K562 (cell line): Measurements from ENCODE around the gene ADAM8. TPM values are rescaled to one million over a fixed set of nuclear protein-coding genes. Genes with fewer than 3 reads are reported as not detected.

ENCODE experiments used
- BCOR ChIP-seq: fragments of 450-650 bp; IDR thresholded peaks from 2 replicates; pipeline ENCODE4 v1.6.1; 2016
- BHLHE40 ChIP-seq: IDR thresholded peaks from 2 replicates; pipeline ENCODE4 v1.6.1; 2011; ENCODE audit warnings: low read length, improper control_type of control experiment
- BRF1 ChIP-seq: IDR thresholded peaks from 3 replicates; pipeline ENCODE4 v1.6.1; 2011; ENCODE audit warnings: borderline replicate concordance, mild to moderate bottlenecking; ENCODE audit not compliant: insufficient read length; ENCODE audit errors: extremely low read depth
- CBX2 ChIP-seq: fragments of 200-600 bp; sonication (generic); IDR thresholded peaks from one replicate; pipeline ENCODE4 v1.6.1; 2012; ENCODE audit warnings: mild to moderate bottlenecking, low read length, inconsistent platforms; ENCODE audit not compliant: insufficient read depth, poor library complexity, severe bottlenecking
- DACH1 ChIP-seq: fragments of 450-650 bp; IDR thresholded peaks from 2 replicates; pipeline ENCODE4 v1.6.1; 2018; ENCODE audit not compliant: partially characterized antibody
- E2F3 ChIP-seq: fragments of 250-450 bp; sonication (Bioruptor Pico); IDR thresholded peaks from 2 replicates; pipeline ENCODE4 v1.4.0; 2020; ENCODE audit warnings: mild to moderate bottlenecking
- ELF2 ChIP-seq: fragments of 250-450 bp; sonication (Bioruptor Pico); IDR thresholded peaks from 2 replicates; pipeline ENCODE4 v1.5.0; 2021; ENCODE audit warnings: mild to moderate bottlenecking
- GTF2F1 ChIP-seq: IDR thresholded peaks from 2 replicates; pipeline ENCODE4 v1.6.1; 2011; ENCODE audit warnings: low read depth, low read length, improper control_type of control experiment
- HNRNPK ChIP-seq: fragments of 200-400 bp; formaldehyde crosslinking; IDR thresholded peaks from one replicate; pipeline ENCODE4 v1.6.1; 2018; ENCODE audit warnings: mild to moderate bottlenecking, low read depth, low read length; ENCODE audit not compliant: poor library complexity, severe bottlenecking
- LARP7 ChIP-seq: fragments of 450-650 bp; IDR thresholded peaks from 2 replicates; pipeline ENCODE4 v1.6.1; 2016
- MCM2 ChIP-seq: fragments of 450-650 bp; IDR thresholded peaks from 2 replicates; pipeline ENCODE4 v1.6.1; 2017; ENCODE audit warnings: low read depth, mild to moderate bottlenecking
- MCM3 ChIP-seq: fragments of 450-650 bp; IDR thresholded peaks from 2 replicates; pipeline ENCODE4 v1.6.1; 2016
- NCOA6 ChIP-seq: fragments of 450-650 bp; IDR thresholded peaks from 2 replicates; pipeline ENCODE4 v1.6.1; 2017; ENCODE audit warnings: mild to moderate bottlenecking
- NFE2L1 ChIP-seq: fragments of 450-650 bp; IDR thresholded peaks from 2 replicates; pipeline ENCODE4 v1.6.1; 2016; ENCODE audit warnings: missing genetic modification characterization, low read depth, mild to moderate bottlenecking, missing compliant biosample characterization, moderate library complexity, borderline replicate concordance
- NFIC ChIP-seq: fragments of 450-650 bp; IDR thresholded peaks from 2 replicates; pipeline ENCODE4 v1.6.1; 2017; ENCODE audit warnings: mild to moderate bottlenecking, inconsistent platforms
- PHF8 ChIP-seq: fragments of 200-600 bp; sonication (generic); IDR thresholded peaks from 2 replicates; pipeline ENCODE4 v1.6.1; 2012; ENCODE audit warnings: mixed run types, mild to moderate bottlenecking, inconsistent platforms, low read length, moderate library complexity, borderline replicate concordance
- RBM34 ChIP-seq: fragments of 200-400 bp; formaldehyde crosslinking; IDR thresholded peaks from 2 replicates; pipeline ENCODE4 v1.6.1; 2018; ENCODE audit warnings: low read length, borderline replicate concordance; ENCODE audit not compliant: insufficient read depth
- SAP30 ChIP-seq: fragments of 200-600 bp; sonication (generic); IDR thresholded peaks from 2 replicates; pipeline ENCODE4 v1.6.1; 2012; ENCODE audit warnings: borderline replicate concordance, low read depth, mild to moderate bottlenecking, moderate library complexity, low read length, control low read depth, inconsistent platforms; ENCODE audit not compliant: insufficient read depth, poor library complexity, severe bottlenecking
- SMARCA4 ChIP-seq: fragments of 450-650 bp; IDR thresholded peaks from 2 replicates; pipeline ENCODE4 v1.6.1; 2016
- TCFL5 ChIP-seq: fragments of 250-450 bp; sonication (Bioruptor Pico); conservative IDR thresholded peaks from 2 replicates; pipeline ENCODE4 v1.6.1; 2021; ENCODE audit warnings: mild to moderate bottlenecking, moderate library complexity, matching md5 sums
- YBX1 ChIP-seq: fragments of 450-650 bp; IDR thresholded peaks from 2 replicates; pipeline ENCODE4 v1.7.1; 2016; ENCODE audit warnings: mild to moderate bottlenecking
- ZNF311 ChIP-seq: fragments of 250-450 bp; sonication (Bioruptor Pico); IDR thresholded peaks from 2 replicates; pipeline ENCODE4 v1.4.0; 2020; ENCODE audit warnings: mild to moderate bottlenecking, moderate library complexity
- ZNF586 ChIP-seq: fragments of 450-650 bp; formaldehyde crosslinking; conservative IDR thresholded peaks from 2 replicates; pipeline ENCODE4 v1.4.0; 2020; ENCODE audit warnings: mild to moderate bottlenecking, moderate library complexity
- ZNF780A ChIP-seq: fragments of 250-450 bp; sonication (Bioruptor Pico); IDR thresholded peaks from 2 replicates; pipeline ENCODE4 v1.5.0; 2021; ENCODE audit warnings: mild to moderate bottlenecking
- polyA plus RNA-seq, 8 experiments: library from polyadenylated mRNA; depleted of rRNA in 4 of 8; stranded (reverse) in 5 of 8; unstranded in 3 of 8; fragments of >200 nt; fragmentation: Nextera tagmentation in 2 of 8; fragmentation: Illumina TruSeq in 1 of 8; extraction: Ambion mirVana in 2 of 8; extraction: Trizol in 1 of 8; gene quantifications; 2 replicates each; pipeline versions ENCODE4 v1.2.1 to v1.2.3, GENCODE V29; 2011 to 2014; ENCODE audit warnings: inconsistent platforms in 1 of 8, missing spikeins in 1 of 8
- total RNA-seq, 7 experiments: library from RNA; depleted of rRNA in 6 of 7; stranded (reverse); fragments of >200 nt in 6 of 7; fragmentation: Illumina TruSeq in 2 of 7; extraction: Trizol in 2 of 7; gene quantifications; 2 replicates each; pipeline versions ENCODE4 v1.2.1 to v1.2.3, GENCODE V29; 2011 to 2021; ENCODE audit warnings: low replicate concordance in 1 of 7
- TF ChIP-seq, protein P1 (sequence below): fragments of 450-650 bp; IDR thresholded peaks from one replicate; pipeline ENCODE4 v1.6.1; 2018; ENCODE audit warnings: mild to moderate bottlenecking, moderate library complexity; ENCODE audit not compliant: partially characterized antibody
- TF ChIP-seq, protein P2 (sequence below): fragments of 250-450 bp; sonication (Bioruptor Pico); IDR thresholded peaks from 2 replicates; pipeline ENCODE4 v1.8.0; 2022; ENCODE audit warnings: moderate library complexity, mild to moderate bottlenecking, inconsistent platforms
- TF ChIP-seq, protein P3 (sequence below): IDR thresholded peaks from 3 replicates; pipeline ENCODE4 v1.6.1; 2011; ENCODE audit warnings: borderline replicate concordance, mild to moderate bottlenecking, moderate library complexity; ENCODE audit not compliant: insufficient read length; ENCODE audit errors: extremely low read depth

Gene ADAM8
- total and polyA plus RNA-seq, 9 of the 15 experiments (the other 6 are each of a cell fraction or from before 2014, with no cell fraction given), result 0.07 to 7.0 (median 1.1) TPM

DNA sequence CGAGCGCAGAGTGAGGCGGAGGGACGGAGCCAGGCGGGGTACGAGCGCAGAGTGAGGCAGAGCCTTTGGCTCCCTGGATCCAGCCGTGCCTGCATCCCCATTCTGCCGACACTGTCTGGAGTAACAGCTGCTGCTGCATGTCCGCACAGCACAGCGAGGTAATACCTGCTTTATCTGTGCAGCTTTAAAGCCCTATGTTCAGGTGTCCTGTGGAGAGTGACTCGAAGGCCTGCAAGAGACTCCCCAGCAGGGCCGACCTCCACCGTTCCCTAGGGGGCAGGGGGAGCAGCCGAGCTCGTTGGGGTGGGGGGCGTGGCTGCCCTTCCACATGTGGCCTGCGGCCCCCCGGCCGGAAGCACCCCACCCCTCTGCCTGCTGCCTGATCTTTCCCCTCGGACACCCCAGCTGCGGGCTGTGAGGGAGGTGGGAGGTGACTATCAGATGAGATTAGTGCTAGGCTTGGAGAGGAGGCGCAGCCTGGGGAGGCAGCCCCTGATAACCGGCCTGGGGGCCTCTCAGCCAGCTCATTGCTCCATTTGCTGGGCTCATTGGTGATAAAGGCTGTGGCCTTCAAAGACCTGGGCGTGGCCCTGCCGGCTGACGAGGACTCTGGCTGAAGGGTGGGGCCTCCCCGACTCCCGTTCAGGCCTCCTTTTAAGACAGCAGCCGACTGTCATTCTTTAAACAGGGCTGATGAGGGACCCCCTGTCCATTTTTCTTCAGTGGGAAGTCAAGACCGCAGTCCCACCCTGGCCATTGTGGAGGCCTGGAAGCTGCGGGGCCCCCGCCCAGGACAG is 31.0 kb downstream of the ADAM8 start (continued):
- TF ChIP-seq ELF2 (CRISPR knock-in tag) (no peak), ZNF311 (CRISPR knock-in tag) (no peak), PHF8 (no peak; the same call in 1 of the 2 replicates), NCOA6 (no peak), BCOR (peak; percentile 45), ZNF780A (CRISPR knock-in tag) (no peak), TCFL5 (CRISPR knock-in tag) (no peak), YBX1 (no peak), CBX2 (no peak), MCM2 (no peak), LARP7 (no peak), ZNF586 (CRISPR knock-in tag) (no peak), DACH1 (peak; percentile 35), BHLHE40 (peak; percentile 20; the same call in 1 of the 2 replicates), RBM34 (no peak), SAP30 (no peak), BRF1 (no peak), E2F3 (CRISPR knock-in tag) (no peak), NFIC (peak; percentile 71), MCM3 (no peak), HNRNPK (no peak), GTF2F1 (no peak), NFE2L1 (tag) (no peak), SMARCA4 (peak; percentile 73)
- TF ChIP-seq, protein P1, sequence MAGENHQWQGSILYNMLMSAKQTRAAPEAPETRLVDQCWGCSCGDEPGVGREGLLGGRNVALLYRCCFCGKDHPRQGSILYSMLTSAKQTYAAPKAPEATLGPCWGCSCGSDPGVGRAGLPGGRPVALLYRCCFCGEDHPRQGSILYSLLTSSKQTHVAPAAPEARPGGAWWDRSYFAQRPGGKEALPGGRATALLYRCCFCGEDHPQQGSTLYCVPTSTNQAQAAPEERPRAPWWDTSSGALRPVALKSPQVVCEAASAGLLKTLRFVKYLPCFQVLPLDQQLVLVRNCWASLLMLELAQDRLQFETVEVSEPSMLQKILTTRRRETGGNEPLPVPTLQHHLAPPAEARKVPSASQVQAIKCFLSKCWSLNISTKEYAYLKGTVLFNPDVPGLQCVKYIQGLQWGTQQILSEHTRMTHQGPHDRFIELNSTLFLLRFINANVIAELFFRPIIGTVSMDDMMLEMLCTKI, result no peak
- TF ChIP-seq, protein P2, sequence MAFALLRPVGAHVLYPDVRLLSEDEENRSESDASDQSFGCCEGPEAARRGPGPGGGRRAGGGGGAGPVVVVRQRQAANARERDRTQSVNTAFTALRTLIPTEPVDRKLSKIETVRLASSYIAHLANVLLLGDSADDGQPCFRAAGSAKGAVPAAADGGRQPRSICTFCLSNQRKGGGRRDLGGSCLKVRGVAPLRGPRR (CRISPR knock-in tag), result no peak
- TF ChIP-seq, protein P3, sequence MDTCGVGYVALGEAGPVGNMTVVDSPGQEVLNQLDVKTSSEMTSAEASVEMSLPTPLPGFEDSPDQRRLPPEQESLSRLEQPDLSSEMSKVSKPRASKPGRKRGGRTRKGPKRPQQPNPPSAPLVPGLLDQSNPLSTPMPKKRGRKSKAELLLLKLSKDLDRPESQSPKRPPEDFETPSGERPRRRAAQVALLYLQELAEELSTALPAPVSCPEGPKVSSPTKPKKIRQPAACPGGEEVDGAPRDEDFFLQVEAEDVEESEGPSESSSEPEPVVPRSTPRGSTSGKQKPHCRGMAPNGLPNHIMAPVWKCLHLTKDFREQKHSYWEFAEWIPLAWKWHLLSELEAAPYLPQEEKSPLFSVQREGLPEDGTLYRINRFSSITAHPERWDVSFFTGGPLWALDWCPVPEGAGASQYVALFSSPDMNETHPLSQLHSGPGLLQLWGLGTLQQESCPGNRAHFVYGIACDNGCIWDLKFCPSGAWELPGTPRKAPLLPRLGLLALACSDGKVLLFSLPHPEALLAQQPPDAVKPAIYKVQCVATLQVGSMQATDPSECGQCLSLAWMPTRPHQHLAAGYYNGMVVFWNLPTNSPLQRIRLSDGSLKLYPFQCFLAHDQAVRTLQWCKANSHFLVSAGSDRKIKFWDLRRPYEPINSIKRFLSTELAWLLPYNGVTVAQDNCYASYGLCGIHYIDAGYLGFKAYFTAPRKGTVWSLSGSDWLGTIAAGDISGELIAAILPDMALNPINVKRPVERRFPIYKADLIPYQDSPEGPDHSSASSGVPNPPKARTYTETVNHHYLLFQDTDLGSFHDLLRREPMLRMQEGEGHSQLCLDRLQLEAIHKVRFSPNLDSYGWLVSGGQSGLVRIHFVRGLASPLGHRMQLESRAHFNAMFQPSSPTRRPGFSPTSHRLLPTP, result no peak
